ENCODE results near the gene PTCD3.

Gene PTCD3

DNA sequence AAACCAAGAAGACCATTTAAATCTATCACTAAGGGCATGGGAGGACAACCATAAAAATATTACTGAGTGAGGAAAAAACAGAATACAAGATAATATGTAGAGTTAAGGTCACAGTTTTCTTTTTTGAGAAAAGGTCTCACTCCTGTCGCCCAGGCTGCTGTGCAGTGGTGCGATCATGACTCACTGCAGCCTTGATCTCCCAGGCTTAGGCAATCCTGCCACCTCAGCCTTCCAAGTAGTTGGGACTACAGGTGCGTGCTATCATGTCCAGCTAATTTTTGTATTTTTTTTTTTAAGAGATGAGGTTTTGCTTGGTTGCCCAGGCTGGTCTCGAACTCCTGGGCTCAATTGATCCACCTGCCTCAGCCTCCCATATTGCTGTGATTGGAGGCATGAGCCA is 24.3 kb upstream of the PTCD3 start:
- DNase-seq (ENCODE audit: low read depth in 2 of 2) = no peak

DNA sequence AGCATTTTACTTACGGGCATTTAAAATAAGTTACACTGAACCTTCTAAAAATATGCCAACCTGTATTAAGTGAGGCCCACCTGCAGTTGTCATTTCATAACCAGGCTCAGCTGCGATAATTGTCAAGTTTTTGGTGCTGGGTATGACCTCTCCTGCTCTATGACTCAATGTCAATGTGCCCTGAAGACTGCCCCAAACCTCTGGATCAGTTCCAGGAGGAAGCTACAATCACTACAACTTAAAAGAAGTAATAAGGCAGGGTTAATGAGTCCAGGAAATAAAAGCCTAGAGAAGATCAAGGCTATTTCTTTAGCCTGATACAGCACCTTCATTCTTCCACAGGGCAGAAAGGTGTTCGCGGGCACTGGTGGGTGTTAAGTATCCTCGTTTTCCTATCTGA is 23.3 kb upstream of the PTCD3 start:
- DNase-seq (ENCODE audit: low read depth in 2 of 2) = no peak

GRCh38 chr2:86087936-86088850 is 17.8 kb upstream of the PTCD3 start:
- no peak for DNase-seq (ENCODE audit: low read depth in 2 of 2)

GRCh38 chr2:86094229-86094628 is 11.8 kb upstream of the PTCD3 start:
- DNase-seq (ENCODE audit: low read depth in 2 of 2) = no peak

DNA sequence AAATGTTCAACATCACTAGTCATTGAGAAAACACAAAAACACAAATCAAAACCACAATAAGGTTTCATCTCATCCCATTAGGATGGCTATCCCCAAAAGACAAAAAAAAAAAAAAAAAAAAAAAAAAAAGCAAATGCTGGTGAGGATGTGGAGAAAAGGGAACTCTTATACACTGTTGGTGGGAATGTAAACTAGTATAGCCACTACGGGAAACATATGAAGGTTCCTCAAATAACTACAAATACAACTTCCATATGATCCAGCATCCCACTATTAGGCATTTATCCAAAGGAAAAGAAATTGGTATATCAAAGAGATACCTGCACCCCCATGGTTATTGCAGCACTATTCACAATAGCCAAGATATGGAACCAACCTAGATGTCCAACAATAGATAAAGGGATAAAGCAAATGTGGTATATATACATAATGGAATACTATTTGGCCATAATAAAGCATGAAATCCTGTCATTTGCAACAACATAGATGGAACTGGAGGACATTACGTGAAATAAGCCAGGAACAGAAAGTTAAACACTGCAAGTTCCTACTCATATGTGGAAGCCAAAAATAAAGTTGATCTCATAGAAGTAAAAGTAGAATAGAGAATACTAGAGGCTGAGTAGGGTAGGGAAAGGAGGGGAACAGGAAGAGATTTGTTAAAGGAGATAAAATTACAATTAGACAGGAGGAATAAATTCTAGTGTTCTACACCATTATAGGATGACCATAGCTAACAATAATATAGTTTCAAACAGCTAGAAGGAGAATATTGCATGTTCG is 8.7 kb upstream of the PTCD3 start:
- DNase-seq (ENCODE audit: low read depth in 2 of 2) = no peak

GRCh38 chr2:86097913-86098312 is 8.1 kb upstream of the PTCD3 start:
- DNase-seq (ENCODE audit: low read depth in 2 of 2) = no peak

DNA sequence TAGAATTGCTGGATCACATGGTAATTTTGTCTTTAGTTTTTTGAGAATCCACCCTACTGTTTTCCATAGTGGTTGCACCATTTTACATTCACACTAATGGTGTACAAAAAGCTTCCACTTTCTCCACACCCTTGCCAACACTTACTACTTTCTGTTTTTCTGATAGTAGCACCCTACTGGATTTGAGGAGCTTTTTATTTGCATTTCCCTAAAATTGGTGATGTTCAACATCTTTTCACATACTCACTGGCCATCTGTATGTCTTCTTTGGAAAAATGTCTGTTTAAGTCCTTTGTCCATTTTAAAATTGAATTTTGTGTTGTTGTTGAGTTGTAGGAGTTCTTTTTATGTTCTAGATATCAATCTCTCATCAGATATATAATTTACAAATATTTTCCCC is 3.9 kb upstream of the PTCD3 start:
- DNase-seq (ENCODE audit: low read depth in 2 of 2) = no peak

DNA sequence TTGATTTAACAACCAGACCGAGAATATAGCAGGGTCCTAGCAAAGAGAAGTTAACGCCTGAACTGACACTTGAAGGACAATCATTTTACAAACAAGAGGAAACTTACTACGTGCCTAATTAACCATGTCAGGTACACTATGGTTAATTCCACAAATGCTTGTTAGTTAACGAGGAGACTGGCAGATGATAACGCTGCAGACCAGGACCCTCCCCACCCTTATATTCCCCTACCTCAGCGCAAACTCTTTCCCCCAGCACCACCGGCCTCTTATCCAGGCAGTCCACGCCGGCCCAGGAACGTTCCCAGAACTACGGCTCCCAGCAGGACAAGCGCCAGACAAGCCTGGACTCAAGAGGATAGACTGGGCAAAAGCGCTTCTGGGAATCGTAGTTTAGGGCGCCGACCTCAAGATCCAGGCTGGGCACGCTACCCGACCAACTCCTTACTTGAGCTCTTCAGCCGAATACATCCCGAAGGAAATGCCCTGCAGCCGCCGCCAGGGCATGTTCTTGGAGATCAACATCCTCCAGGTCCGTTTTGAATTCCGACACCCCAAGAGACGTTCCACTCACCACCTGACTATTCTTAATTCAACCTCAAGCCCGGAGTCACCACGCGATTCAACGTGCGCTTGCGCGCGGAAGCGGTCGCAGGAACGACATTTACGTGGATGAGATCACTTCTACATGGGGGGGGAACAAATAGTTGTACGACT is 625 bp upstream of the PTCD3 start, which contains the start of gene POLR1A:
TSS of gene POLR1A (minus strand) at position 635 of the 717 bp plus-strand sequence. CDS start at position 525, 110 bp downstream.
- DNase-seq (ENCODE audit: low read depth in 2 of 2) = peak; percentile 72 to 75

DNA sequence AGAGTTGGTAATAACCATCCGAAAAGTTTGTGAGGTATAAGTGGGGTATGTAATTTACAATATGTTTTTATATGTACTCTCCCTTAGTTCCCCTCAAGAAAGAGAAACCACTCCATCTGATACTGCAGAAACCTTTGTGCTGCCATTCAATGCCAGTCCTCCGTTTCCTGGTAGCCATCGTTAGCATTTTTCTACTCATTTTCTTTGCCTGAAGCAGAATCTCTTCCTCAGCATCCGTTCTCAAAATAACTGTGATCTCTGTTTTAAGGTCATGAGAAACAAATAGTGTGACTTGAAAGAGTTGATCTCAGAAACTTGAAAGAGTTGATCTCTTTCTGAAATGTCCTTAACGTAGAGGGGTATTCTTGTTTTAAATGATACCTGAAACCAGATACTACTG is 996 bp downstream of the PTCD3 start:
- no peak for DNase-seq (ENCODE audit: low read depth in 2 of 2)

DNA sequence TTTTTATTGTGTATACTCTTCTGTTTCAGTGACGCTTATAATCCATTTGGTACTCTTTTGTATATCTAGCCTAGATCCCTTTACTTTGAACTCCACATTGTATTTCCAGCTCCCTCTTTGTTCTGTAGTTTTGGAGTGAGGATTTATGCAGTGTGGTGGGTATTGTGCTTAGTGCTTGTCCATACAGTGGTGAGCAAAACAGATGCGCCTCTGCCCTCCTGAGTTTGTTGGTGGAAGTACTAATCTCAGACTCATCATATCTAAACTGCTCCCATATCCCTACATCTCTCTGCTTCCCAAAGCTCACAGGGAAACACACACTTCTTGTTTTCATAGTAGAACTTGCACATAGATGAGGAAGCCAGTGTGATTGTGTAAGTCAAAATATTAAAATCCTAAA is 12.1 kb downstream of the PTCD3 start:
- no peak for DNase-seq (ENCODE audit: low read depth in 2 of 2)

DNA sequence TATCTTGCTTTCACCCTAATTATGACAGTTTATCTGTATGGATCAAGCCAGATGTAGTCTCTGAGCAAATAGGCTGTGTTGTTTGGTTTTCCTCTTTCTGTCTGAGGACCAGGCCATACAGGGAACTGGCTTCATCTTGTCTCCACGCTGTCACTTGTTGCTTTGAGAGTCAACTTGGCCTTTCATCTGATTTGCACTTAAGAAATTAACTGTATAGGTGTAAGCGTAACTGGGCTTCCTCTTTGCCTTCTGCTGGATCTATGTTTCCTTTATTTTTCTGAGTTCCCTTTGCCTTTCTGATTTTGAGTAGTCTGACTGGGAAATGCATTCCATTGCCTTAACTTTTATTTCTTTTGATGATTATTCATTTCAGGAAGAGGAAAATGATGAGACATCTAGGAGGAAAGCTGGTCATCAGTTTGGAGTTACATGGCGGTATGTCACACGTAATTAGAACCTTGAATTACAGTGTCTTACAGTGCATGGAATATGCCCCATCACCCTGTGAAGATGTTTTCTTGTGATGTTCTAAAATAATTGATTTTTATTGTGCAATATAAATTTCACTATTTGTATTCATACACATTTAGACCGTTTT is 17.4 kb downstream of the PTCD3 start:
- DNase-seq (ENCODE audit: low read depth in 2 of 2) = no peak

DNA sequence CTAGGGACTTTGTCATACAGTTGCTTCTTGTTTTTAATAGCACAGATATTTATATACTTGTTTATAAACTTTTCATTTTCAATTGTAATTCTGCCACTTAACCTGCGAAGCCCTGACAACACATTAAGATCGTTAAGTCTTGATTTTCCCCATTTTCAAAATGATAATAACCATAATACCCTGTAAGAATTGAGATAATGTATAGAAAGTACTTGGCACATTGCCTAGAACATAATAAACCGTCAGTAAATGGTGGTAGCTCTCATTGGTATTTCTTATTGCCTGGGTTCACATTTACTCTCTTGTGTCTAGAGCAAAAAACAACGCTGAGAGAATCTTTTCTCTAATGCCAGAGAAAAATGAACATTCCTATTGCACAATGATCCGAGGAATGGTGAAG is 18.6 kb downstream of the PTCD3 start:
- no peak for DNase-seq (ENCODE audit: low read depth in 2 of 2)

- DNase-seq (ENCODE audit: low read depth in 2 of 2) = no peak
Measured at GRCh38 chr2:86134709-86135108, 28.7 kb downstream of the PTCD3 start.

GRCh38 chr2:86135653-86136052 is 29.6 kb downstream of the PTCD3 start:
- DNase-seq (ENCODE audit: low read depth in 2 of 2) = no peak

- no peak for DNase-seq (ENCODE audit: low read depth in 2 of 2)
Measured at GRCh38 chr2:86136141-86136540, 30.1 kb downstream of the PTCD3 start.

GRCh38 chr2:86138736-86139625 is 32.9 kb downstream of the PTCD3 start:
- DNase-seq (ENCODE audit: low read depth in 2 of 2) = no peak

DNA sequence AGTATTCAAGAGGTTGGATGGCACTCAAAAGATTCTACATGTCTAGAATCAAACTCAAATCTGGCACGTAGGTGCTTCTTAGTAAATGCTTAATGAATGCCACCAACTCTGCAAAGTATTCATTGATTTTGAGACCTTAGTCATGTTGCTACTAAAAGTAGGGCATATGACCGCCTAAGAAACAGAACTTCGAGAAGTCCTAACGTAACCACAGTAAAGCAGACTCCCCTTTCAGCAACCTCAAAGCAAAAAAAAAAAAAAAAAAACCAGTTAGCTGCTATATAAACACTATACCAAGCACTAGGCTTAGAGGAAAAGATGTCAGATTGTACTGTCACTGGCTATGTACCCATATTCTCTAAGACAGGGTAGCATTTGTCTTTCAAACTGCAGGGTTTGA is 33.9 kb downstream of the PTCD3 start:
- DNase-seq (ENCODE audit: low read depth in 2 of 2) = no peak

GRCh38 chr2:86140969-86141392 is 34.9 kb downstream of the PTCD3 start:
- DNase-seq (ENCODE audit: low read depth in 2 of 2) = no peak

DNA sequence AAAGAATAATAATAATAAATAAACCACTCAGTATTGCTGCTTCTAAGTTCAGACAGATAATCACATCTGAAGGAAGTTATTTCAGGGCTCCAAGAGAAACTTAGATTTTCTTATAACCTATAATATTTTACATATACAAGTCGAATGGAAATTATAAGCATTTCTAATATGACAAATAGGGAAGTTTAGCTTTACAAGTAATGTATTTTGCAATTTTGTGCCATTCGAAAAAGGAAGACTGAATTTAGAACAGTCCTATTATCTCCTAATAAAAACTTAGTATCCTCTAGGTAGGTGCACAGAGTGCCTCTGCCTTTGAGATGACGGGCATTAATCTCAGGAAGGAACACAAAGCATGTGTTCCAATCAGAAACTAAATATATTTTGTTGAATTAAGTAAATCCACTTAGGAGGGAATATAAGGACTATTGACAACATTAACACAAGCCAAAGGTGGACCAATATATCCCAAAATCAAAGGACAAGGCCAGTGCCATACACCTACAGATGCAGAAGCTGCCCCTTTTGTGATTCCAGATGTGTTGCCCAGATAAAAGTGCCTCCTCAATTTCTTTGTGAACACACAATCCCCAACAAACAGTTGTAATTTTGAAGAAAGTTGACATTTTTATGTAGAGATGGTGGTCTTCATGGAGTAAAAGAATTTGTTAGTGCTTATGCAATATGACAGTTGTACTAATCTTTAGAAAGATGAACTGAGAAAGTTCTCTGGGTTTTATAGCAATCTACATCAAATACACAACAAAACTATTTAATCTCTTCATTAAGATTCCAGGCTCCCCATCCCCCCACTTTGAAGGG is 36.6 kb downstream of the PTCD3 start:
- DNase-seq (ENCODE audit: low read depth in 2 of 2) = no peak

DNA sequence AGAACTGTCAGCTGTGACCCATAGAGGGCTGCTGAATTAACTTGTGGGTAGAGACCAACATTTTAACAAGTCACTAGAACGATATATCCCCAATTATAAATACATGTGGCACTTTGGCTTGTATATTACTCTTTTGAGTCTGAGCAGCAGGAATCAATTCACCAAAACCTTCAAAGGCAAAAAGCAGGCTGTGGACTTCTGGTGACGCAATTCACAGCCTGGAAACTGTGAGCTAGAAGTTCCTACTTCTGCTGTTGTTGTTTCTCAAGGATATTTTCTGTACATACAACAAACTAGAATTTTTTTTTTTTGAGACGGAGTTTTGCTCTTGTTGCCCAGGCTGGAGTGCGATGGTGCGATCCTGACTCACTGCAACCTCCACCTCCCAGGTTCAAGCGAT is 37.3 kb downstream of the PTCD3 start:
- no peak for DNase-seq (ENCODE audit: low read depth in 2 of 2)

Data from fibroblast of skin of left biceps (primary cell).